ENCODE data around the gene BAIAP3.
"Not testable (repeated sequence)": the region's sequence is repeated elsewhere in the genome, so short reads cannot be mapped to it uniquely, and the experiment has no call there.

BAIAP3 gene

DNA sequence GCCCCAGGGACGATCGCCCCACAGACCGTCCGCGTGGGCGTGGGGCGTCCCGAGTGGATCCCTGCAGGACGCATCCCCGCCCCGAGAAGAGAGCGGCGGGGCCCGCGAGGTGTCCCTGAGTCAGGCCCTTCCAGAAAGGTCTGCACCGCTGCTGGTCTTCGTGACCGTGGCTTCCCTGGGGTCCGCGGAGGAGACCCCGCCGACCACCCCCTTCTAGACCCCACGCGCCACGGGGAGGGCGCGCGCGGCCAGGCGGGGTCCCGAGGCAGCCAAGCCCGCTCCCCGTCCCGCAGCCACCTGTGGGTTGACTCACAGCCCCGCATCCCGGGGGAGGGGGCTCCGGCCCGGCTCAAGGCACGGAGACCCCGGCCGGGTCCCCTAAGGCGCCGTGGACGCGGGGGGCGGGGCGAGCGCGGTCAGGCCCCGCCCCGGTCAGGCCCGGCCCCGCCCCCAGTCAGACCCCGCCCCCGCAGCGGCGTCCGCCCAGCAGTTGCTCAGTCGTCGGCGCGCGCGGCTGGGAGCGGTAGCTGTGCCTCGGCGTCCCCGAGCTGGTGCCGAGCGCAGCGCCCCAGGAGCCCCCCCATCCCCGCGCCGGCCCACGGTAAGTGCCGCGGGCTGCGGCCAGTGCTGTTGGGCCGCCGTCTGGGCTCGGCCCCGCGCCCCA, at the start of gene BAIAP3:
TSS of gene BAIAP3 (plus strand) at position 497 of the 664 bp plus-strand sequence. CDS start 4,905 bp downstream, outside the sequence.
- no peak for DNase-seq

- DNase-seq = no peak
Observed at GRCh38 chr16:1283996-1284616, 49.3 kb upstream of the BAIAP3 start.

DNA sequence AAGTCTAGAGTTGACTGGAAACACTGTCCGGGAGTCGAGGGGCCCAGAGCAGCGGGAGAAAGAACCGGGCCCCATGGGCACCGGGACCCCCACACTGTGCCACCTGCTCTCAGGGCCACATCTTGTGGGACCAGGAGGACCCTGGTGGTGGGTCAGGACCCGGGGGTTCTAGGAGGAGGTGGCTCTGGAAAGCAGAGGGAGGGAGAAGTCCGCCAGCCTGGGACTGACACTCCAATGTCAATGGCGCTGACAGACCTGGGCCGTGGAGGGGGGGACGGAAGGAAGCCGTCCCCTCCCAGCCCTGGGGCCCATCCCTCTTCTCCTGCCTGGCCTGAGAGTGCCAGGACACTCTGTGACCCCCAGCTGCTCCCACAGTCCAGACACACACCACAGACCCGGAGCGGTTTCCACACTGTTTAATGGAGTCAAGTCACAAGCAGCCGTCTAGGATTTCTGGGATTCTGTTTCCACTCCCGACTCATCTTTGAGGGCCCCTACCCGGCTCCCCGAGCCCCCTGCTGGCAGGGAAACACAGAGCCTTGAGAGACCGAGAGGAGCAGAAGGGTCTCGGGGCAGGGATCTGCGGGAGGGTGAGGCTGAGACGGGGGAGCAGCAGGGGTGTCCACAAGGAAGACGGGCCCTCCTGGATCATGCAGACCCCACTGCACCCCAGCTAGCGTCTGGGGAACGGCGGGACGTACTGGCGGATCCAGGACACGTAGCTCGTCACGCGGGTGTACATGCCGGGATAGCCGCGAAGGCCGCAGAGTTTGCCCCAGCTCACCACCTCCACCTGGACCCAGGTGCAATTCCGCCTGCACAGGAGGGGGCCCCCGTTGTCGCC, 47.6 kb upstream of the BAIAP3 start:
- DNase-seq = no peak

- no peak for DNase-seq
Observed at GRCh38 chr16:1286513-1287094, 46.8 kb upstream of the BAIAP3 start.

DNA sequence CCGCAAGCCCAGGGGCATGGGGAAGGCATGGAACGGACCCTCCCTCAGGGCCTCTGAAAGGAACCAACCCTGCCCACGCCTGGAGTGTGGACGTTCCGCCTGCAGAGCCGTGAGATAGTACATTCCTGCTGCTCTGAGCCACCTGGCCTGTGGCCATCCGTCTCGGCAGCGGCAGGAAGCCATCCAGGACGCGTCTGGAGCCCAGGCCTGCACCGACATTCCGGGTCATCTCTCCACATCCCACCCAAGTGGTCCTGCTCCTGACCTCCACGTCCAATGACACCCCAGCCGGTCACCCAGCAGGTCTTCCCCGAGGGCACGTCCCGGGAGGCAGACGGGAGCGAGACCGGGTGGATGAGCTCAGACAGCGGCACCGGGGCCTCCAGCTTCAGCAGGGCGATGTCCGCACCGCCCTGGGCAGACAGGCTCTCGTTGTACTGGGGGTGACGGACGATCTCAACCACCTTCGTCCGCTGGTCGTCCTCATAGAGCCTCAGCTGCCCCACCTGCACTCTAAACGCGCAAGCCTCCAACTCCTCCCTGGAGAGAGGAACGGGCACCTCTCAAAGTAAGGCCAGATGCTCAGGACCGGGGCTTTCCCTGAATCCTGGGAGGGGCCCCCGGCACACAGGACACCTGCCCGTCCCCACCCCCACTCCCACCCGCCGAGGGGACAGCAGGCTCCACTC, 45.3 kb upstream of the BAIAP3 start:
- DNase-seq = no peak

DNA sequence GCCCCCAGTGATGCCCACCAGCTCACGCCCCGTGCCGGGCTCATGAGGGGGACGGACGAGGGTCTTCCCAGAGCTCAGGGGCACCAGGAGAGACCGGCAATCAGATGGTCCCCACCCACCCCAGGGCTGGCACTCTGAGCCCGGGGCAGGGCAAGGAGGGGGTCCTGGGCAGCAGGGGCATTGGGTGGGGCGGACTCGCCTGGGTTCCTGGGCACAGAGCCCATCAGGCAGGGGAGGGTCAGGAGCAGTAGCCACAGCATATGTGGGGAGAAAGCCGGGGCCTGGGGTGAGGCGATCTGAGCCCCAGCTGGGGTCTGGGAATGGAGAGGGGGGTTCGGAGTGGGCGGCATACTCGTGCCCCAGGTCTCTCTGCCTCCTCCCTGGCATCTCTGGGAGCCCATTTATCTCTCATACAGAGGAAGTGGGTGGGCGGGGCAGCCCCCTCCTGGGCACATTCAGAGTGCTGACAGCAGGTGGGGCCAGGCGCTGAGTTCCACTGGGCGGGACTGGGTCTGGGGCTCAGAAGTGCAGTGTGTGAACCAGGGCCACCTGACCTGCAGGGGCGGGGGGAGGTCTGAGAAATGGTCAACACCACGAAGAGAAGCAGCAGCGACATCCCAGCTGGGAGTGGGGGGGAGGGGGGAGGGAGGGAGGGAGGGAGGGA, 44.5 kb upstream of the BAIAP3 start:
- DNase-seq = no peak

- DNase-seq = no peak
Observed at GRCh38 chr16:1289477-1289866, 44.0 kb upstream of the BAIAP3 start.

- no peak for DNase-seq
Observed at GRCh38 chr16:1290063-1290501, 43.4 kb upstream of the BAIAP3 start.

- no peak for DNase-seq
Observed at GRCh38 chr16:1290860-1291575, 42.4 kb upstream of the BAIAP3 start.

DNA sequence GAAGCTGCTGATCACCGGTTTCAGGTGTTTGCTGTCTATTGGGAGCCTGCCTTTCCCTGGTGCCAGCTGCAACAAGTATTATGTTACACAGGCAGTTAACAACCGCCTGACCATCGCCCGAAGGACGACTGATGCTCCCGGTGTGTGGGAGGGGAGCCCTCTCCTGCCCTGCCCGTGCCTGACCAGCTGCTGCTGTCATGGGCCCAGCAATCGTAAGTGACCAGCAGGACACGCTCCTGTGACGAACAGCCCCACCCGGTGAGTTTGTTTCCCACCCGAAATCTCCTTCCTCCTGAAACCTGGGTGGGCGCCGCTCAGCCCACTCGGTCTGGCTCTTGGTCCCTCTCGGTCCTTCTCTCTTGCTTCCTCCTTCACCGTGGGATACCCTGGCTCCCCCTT, 41.9 kb upstream of the BAIAP3 start:
- no peak for DNase-seq

DNA sequence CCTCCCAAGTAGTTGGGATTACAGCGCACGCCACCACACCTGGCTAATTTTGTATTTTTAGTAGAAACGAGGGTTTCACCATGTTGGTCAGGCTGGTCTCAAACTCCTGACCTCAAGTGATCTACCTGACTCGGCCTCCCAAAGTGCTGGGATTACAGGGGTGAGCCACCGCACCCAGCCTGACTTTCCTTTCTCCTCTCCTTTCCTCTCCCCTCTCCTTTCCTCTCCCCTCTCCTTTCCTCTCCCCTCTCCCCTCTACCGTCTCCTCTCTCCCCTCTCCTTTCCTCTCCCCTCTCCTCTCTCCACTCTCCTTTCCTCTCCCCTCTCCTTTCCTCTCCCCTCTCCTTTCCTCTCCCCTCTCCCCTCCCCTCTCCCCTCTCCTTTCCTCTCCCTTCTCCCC, 41.2 kb upstream of the BAIAP3 start:
- DNase-seq = not testable (repeated sequence)

- DNase-seq = not testable (repeated sequence)
Observed at GRCh38 chr16:1292808-1293207, 40.6 kb upstream of the BAIAP3 start.

DNA sequence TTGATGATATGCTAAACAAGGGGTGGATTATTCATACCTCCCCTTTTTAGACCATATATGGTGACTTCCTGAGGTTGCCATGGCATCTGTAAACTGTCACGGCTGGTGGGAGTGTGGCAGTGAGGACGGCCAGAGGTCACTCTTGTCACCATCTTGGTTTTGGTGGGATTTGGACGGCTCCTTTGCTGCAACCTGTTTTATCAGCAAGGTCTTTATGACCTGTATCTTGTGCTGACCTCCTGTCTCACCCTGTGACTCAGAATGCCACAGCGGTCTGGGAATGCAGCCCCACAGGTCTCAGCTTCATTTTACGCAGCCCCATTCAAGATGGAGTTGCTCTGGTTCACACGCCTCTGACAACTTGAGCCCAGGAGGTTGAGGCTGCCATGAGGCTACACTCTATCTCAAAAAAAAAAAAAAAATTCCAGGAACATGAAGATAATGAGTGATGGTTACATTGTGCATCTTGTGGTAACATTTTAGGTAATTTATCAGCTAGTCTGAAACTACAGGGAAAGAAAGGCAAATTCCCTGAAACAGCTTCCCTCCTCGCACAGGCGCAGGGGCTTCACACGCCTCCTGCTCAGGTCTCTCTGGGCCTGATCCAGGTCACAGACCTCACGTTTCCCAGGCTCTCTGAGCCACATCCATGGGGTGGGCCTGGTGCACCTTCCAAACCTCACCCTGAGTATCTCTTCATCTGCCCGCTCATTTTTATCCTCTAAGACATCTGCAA, 39.4 kb upstream of the BAIAP3 start:
- DNase-seq = no peak

DNA sequence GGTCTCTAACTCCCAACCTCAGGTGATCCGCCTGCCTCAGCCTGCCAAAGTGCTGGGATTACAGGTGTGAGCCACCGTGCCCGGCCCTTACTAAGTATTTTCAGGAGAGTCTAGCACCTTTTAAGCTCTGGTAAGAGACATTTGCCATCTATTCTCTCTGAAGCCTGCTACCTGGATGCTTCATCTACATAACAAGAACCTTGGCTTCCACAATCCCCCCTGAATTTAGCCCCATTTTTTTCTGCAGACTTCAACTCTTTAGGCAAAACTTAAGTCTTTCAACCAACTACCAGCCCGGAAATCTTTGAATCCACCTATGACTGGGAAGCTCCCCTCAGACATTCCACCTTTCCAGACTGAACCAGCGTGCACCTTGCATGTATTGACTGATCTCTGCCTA, 38.0 kb upstream of the BAIAP3 start:
- DNase-seq = no peak

DNA sequence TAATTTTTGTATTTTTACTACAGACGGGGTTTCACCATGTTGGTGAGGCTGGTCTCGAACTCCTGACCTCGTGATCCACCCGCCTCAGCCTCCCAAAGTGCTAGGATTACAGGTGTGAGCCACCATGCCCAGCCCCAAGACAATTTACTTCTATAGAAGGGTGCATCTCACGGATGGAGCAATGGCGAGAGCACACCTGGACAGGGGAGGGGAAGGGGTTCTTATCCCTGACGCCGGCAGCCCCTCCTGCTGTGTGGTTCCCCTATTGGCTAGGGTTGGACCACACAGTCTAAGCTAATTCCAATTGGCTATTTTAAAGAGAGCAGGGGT, 36.8 kb upstream of the BAIAP3 start:
- DNase-seq = not testable (repeated sequence)

GRCh38 chr16:1297018-1297696, 36.3 kb upstream of the BAIAP3 start:
- no peak for DNase-seq

GRCh38 chr16:1298406-1298805, 35.0 kb upstream of the BAIAP3 start:
- DNase-seq = no peak

DNA sequence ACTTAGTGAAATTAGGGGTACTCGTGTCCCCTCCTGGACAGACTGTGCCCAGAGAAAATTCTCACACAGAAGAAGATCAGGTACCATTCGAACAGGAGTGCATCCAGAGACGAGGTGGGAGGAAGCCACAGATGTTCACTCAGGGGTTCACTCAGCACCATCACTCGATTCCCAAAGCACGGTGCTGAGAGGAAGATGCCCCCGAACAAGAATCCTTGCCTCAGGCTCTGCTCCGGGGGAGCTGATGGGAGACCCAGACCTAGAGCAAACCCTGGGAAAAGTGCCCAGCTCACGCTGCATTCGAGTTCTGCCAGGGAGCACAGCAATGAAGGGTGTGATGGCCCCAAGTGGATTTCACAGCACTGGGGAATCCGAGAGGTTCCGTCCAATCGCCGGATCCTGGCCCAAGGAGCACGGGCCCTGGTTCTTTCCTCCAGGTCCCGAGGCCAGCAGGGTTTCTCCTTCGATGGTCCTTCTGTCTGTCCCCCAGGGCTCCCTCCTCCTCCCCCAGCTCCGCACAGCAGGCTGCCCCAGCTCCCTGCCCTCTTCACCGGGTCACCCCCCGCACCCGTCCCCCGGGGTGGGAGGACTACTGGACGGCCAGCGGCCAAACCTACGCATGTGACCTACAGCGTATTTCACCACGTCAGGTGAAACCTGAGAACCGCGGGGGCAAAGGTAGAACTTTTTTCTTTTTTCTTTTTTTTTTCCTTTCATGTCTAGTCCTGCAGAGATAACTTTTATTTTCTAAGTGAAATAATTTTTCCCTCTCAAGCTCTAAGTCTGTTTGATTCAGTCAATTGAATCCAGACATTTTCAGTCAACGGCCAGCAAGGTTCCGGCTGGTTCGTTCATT, 34.2 kb upstream of the BAIAP3 start:
- DNase-seq = no peak

GRCh38 chr16:1299868-1300203, 33.6 kb upstream of the BAIAP3 start:
- DNase-seq = no peak

Measured in NCI-H1048 (cell line).